Suprapubic skin (tissue), 3 donors: Measurements from ENCODE around the gene CYP2J2.

Experiments used
- CTCF ChIP-seq, 2 donors: fragments of 200-600 bp in 1 of 2; fragments of 450-650 bp in 1 of 2; sonication (generic) in 1 of 2; IDR thresholded peaks; one replicate each; pipeline ENCODE4 v1.5.1; 2016 to 2019; ENCODE audit warnings: antibody characterized with exemption in 2 of 2, mild to moderate bottlenecking in 1 of 2, moderate library complexity in 1 of 2
- POLR2A ChIP-seq, 2 donors: fragments of 450-650 bp; IDR thresholded peaks; one replicate each; pipeline ENCODE4 v1.6.1; 2017; ENCODE audit warnings: antibody characterized with exemption in 2 of 2, mild to moderate bottlenecking in 2 of 2, moderate library complexity in 2 of 2

- no peak for TF ChIP-seq POLR2A (IDR thresholded peaks at IDR 0.05)
- TF ChIP-seq CTCF (IDR thresholded peaks at IDR 0.05): no peak
Observed at GRCh38 chr1:59906931-59907330, 19.6 kb downstream of the CYP2J2 start.
